Fibroblast of pulmonary artery (primary cell): ENCODE data around the gene VASN.
A peak's percentile ranks its signal among the peaks of the same experiment; 100 is the strongest.
"Not testable (repeated sequence)": the region's sequence is repeated elsewhere in the genome, so short reads cannot be mapped to it uniquely, and the experiment has no call there.

Source experiments
- DNase-seq: peaks from one replicate; pipeline ENCODE4 v3.0.0-alpha.2; 2010; ENCODE audit warnings: low read depth
- H3K4me3 ChIP-seq: replicated peaks from 2 replicates; pipeline ENCODE4 v1.5.1; 2011; ENCODE audit warnings: low read depth, mild to moderate bottlenecking, control low read depth, low read length, moderate library complexity
- CTCF ChIP-seq: IDR thresholded peaks from 2 replicates; pipeline ENCODE4 v1.5.1; 2011; ENCODE audit warnings: mild to moderate bottlenecking, control low read depth, low read length, inconsistent platforms; ENCODE audit errors: missing control alignments

Gene VASN

DNA sequence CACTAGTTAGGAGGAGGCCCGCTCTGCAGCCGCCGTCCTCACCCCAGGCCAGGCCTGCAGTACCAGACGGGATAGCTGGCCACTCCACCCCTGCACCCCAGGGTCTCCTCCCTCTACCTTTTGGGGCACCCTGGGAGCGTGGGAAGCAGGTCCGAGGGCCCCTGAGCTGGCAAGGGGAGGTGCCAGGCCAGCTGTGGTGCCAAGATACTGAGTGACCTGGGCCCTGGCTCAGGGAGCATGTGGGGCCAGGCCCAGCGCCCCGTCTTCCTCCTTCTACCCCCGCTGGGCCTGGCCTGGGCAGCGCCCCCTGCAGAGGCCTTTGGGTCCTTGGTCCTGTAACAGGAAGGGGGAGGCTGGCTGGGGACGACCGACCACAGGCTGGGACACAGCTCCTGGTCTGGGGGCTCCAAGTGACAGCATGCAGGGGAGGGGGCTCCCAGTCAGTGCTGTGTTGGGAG, 33.5 kb upstream of the VASN start:
- H3K4me3 ChIP-seq: no peak overlapping the region
- DNase-seq: no peak
- no peak for TF ChIP-seq CTCF

- no peak overlapping the region for H3K4me3 ChIP-seq
- DNase-seq: no peak
- no peak for TF ChIP-seq CTCF
Measured at GRCh38 chr16:4338712-4339299, 32.8 kb upstream of the VASN start.

DNA sequence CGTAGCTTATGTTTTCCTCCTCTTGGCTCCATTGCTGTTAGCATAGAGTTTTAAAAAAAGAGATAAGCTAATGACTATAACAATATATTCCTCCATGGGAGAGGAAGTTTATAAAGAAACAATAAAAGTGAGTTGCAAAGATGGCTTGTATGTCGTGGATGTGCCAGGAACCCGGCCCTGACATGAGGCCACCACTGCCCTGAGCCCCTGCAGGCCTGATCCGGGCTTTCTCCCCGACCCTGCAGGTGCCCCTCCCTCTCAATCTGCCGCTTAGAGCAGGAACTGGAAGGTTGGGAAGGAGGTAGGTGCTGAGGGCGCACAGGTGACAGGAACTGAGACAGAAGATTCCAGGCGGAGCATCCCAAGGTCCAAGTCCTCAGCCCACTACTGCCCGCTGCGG, 32.2 kb upstream of the VASN start:
- no peak overlapping the region for H3K4me3 ChIP-seq
- DNase-seq: no peak
- TF ChIP-seq CTCF: no peak

GRCh38 chr16:4339909-4340308, 31.7 kb upstream of the VASN start:
- no peak overlapping the region for H3K4me3 ChIP-seq
- peak; percentile 72 for DNase-seq

GRCh38 chr16:4340443-4340842, 31.2 kb upstream of the VASN start:
- no peak overlapping the region for H3K4me3 ChIP-seq
- no peak for TF ChIP-seq CTCF
- no peak for DNase-seq

More at GRCh38 chr16:4339909-4340308, 31.7 kb upstream of the VASN start:
- TF ChIP-seq CTCF: peak; percentile 26

GRCh38 chr16:4341250-4341649, 30.4 kb upstream of the VASN start:
- no peak for DNase-seq
- no peak overlapping the region for H3K4me3 ChIP-seq
- no peak for TF ChIP-seq CTCF

DNA sequence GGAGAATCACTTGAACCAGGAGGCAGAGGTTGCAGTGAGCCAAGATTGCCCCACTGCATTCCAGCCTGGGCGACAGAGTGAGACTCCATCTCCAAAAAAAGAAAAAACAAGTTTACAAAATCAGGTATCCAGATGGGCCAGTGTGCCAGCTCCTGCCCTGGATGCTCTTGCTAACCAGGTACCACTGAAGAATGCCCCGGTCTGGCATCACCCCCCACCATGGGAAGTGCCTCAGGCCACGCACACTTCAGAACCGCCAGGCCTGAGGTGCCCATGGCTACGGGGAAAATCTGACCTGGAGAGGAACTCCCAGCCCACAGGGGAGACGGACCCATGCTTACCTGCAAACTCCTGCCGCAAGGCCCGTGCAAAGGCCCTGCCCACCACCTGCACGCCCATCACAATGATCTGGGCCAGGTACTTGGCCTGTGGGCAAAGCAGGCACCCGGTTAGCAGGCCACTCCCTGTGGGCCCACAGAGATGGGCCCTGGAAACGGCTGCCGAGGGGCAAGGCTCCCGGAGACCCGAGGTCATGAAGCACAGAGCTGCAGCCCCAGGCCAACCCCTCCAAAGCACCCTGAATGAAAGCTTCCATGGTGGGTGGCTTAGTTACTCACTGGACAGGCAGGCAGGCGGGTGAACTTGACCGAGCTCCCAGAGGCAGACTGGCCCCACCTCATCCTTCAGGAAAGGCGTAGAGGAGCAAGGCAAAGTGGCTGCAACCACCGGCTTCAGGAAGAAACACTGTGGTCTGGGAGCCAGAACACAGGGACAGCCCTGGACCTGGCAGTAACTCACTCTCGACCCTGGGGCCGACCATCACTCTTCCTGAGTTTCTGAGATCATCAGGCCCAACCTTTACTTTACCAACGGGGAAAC, 28.5 kb upstream of the VASN start:
- no peak for DNase-seq
- H3K4me3 ChIP-seq: no peak overlapping the region
- no peak for TF ChIP-seq CTCF

- not testable (repeated sequence) for H3K4me3 ChIP-seq, DNase-seq
Measured at GRCh38 chr16:4344300-4344982, 27.2 kb upstream of the VASN start.
